Endothelial cell of hepatic sinusoid (primary cell): Measurements from ENCODE around the gene VPS45.

Source experiments
- in situ Hi-C: cut with HindIII; loops from 2 replicates; pipeline ENCODE4 v1.10.0; 2017; ENCODE audit warnings: low sequenced_read_pairs

Gene VPS45

DNA sequence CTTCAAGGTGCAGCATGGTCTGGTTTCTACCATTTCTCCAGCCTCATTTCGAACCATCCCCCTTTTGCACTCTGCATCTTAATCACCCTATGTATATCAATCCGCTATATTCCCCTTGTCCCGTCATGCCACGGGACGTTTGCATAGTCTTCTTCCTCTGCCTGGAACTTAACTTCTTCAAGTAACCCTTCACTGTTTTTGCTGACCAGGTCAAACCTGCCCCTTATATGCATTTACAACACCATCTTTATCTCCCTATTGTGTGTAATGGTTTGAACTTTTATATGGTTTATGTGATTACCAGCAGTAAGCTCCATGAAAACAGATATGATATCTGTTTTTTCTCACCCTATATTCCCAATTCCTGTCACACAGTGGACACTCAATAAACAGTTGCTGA lies 2.3 kb downstream of the VPS45 start:
- in situ Hi-C loops = loop anchor here (5.0 kb wide), 1 partner anchor 42 kb away; no protein-coding TSS in a partner anchor

DNA sequence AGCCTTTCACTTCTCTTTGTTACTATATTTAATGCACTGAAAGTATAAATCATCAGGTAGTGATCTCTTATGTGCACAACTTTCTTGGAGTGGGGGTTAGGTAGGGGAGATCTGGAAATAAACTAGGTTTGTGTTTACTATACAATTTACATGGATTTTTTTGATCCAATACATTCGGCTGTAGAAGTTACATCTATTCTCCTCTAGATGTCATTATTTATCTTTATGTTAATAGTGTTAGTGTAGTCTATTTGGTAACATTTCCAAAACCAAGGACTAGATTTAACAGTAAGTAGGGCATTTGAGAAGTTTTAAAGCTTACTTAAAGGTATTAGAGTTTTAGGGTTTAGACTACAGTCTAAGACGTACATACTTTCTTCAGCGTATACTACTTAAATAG lies 5.4 kb downstream of the VPS45 start:
- in situ Hi-C loops = no loop called here

GRCh38 chr1:150073516-150073915 lies 5.9 kb downstream of the VPS45 start:
- in situ Hi-C loops = no loop called here

DNA sequence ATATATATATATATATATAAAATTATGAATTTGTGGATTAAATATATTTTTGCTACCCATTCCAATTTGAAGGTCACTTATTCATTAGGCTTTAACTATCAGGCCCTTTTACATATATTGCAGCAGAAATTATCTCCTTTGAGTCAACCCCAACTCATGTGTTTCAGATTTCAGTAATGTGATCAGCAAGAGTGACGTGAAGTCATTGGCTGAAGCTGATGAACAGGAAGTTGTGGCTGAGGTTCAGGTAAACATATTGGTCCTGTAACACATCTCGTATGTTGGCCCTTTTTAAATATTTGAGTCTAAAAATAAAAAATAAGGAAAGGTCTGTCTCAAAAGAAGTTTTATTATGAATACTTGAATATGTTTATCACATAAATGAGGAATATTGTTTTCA lies 8.5 kb downstream of the VPS45 start:
- in situ Hi-C loops = no loop called here

GRCh38 chr1:150076985-150077384 lies 9.4 kb downstream of the VPS45 start:
- in situ Hi-C loops = no loop called here

DNA sequence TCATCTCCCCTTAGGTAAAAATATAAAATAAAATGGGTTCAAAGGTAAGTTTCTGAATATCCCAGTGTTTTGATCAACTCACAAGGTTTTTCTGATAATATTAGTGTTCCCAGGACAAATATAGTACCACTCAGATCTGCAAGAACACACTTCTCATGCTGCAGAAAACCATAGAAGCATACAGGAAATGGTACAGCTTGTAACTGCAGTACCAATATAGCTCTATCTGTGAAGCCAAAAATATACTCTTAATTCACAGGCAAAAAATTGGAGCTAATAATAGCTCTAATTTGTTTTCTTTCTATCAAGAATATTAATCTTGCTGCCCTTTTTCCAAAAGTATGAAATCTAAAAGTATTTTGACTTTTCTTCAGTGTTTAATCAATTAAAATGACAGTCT lies 13.2 kb downstream of the VPS45 start:
- in situ Hi-C loops = loop anchor here (5.0 kb wide), 2 partner anchors 48 to 62 kb away; no protein-coding TSS in a partner anchor

- in situ Hi-C loops = loop anchor here (5.0 kb wide), 2 partner anchors 50 to 60 kb away; no protein-coding TSS in a partner anchor
These were observed 14.9 kb downstream of the VPS45 start for GRCh38 chr1:150082494-150082893.

DNA sequence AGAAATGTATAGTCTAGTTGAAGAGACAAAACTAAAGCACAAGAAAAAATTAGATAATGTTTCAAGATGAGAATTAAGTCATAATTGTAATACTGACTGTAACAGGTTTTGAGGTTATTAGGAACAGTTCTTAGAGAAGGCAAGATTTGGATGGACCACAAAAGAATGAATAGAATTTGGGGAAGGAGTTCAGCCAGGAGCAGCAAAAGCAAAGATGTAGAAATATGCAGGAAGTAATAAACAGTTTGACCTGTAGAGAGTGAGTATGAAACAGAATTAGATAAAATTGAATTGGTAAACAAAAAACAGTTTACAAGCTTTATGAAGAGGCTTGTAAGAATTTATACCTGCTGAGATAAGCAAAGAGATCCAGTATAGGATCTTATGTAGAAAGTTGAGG lies 16.3 kb downstream of the VPS45 start:
- in situ Hi-C loops = loop anchor here (5.0 kb wide), 2 partner anchors 52 to 58 kb away; no protein-coding TSS in a partner anchor

DNA sequence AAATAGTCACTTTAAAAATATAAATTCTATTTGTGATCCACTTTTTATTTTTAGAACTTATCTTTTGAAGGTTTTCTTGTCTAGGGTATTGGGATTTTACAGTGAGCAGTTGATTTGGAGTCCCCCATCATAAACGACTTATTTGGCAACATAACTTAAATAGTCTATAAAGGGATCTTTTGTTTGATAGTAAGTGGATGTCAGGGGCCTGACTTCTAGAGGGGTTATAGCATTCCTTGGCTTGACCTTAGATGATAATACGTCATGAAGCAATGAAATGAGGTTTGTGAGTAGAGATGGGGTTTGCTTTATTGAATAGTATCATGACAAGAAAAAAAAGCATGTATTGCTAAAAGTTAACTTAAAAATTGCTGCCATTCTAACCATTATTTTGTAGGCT lies 17.8 kb downstream of the VPS45 start:
- in situ Hi-C loops = no loop called here

- in situ Hi-C loops = no loop called here
These were observed 19.8 kb downstream of the VPS45 start for GRCh38 chr1:150087415-150087814.

GRCh38 chr1:150089846-150090520 lies 22.4 kb downstream of the VPS45 start:
- in situ Hi-C loops = no loop called here

DNA sequence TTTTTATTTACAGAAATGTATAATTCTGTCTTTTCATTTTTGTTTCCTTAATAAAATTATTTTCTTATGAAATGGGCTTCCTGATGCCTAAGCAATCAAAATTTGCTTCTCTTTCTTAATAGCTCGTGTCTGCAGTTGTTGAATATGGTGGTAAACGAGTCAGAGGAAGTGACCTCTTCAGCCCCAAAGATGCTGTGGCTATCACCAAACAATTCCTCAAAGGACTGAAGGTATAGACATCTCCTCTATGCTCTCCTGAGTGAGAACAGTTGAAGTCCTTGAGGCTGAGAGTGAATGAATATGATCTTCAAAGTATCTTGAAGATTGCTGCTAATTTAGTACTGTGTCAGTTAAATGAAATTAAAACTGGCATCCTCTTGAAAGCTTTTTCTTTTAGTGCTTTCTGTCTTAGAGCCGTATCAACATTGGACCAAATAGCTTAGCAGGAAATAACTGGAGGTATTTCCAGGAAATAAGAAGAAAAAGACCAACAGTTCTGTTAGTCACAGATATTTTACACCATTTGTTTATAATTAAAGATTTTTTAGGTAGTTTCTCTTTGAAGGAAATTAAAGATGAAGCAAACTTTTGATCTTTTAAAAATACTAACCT lies 24.7 kb downstream of the VPS45 start:
- in situ Hi-C loops = no loop called here

DNA sequence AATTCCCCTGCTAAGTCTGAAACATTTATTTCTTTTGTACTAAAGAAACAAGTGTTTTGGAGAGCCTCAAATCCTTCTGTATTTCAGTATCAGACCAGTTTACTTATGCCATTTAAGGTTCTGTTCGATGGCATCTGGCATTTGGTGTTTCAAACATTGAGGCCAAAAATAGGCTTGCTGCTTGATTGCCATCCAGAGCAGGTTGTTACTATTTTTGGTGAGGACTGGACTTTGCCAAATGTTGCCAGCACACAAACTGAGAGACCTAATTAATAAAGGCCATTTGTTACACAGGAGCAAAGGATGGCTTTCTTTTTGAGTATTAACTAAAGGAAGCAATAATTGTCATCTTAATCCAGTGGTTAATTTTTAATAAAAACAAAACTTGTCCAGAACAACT lies 26.2 kb downstream of the VPS45 start:
- in situ Hi-C loops = no loop called here

- in situ Hi-C loops = no loop called here
These were observed 27.2 kb downstream of the VPS45 start for GRCh38 chr1:150094734-150095265.

- in situ Hi-C loops = no loop called here
These were observed 35.4 kb downstream of the VPS45 start for GRCh38 chr1:150102986-150103385.

- in situ Hi-C loops = no loop called here
These were observed 38.8 kb downstream of the VPS45 start for GRCh38 chr1:150106341-150106740.

DNA sequence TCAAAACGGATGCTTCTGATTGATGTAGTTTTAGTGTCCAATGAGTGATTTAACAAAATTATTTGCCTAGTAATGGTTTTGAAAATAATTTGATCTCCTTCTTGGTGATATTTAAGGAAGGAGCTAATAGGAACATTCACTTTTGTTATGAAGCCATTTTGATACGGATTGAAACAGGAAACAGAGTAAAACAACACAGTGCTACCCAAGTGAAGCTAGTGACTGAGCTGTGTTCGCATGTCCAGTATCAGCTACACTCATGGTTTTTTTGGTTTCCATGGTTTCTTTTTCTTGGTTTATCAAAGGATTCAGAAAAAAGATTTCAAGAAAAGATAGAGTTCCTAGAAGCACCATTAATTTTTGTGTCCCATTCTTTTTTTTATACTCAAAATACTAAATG lies 42.0 kb downstream of the VPS45 start:
- in situ Hi-C loops = no loop called here

DNA sequence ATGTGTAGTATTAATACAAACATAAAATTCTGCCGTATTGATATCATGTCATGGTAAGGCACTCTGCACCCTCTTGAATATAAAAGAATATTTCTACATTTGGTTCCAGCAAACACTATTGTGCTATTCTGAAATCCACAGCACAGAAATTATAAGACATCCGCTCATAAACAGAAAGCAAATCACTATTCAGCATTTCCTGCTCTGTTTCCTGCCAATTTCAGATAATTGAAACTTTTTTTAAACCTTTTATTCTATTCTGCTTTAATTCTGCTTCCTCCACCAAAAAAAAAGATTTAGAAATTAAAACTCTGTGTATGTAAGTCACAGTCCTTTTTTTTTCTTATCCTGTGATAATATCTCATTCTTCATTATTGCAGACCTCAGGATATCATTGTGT lies 42.5 kb downstream of the VPS45 start:
- in situ Hi-C loops = loop anchor here (5.0 kb wide), 1 partner anchor 43 kb away; the partner anchor contains the start of gene VPS45

GRCh38 chr1:150111670-150112069 lies 44.1 kb downstream of the VPS45 start:
- in situ Hi-C loops = loop anchor here (5.0 kb wide), 1 partner anchor 44 kb away; the partner anchor contains the start of gene VPS45

DNA sequence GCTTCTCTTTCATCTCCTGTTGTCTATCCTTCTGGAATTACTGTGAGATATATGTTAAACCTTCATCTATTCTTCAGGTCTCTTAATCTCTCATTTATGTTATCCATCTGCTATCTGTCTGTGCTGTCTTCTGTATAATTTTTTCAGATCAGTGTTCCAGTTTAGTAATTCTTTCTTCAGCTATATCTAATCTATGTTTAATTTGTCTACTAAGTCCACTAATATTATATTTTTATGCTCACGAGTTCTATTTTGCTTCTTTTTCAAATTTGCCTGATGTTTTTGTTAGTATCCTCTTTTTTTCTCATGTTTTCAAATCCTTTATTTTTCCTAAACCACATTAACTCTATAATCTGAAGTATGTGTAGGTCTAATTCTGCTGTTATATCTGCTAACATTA lies 47.5 kb downstream of the VPS45 start:
- in situ Hi-C loops = no loop called here

- in situ Hi-C loops = no loop called here
These were observed 51.1 kb downstream of the VPS45 start for GRCh38 chr1:150118716-150119115.

DNA sequence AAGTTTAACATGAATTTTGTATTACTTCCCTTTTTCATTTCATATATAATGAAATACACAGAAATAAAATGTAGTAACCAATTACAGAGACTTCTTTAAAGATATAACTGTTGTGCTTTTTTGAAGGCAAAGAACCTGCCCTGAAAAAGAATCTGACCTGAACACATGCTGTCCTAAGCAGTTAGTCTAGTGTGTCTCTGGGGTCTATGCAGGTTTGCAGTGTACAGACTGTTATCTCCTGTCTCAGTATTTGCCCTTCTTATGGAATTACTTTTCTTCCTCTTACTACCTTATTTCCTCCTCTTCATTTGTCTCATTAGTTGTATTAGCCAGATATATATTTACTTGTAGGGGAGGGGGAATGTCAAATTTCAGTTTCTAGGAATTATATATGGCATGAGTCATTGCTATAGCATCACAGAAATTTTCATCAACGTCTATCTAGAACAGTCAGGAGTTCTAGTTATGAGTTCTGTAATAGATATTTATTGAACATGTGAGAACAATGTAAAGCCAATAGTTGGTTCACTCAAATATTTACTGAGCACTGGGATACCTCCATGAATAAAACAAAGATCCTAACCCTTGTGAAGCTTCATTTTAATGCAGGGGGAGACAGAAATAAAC lies 53.8 kb downstream of the VPS45 start:
- in situ Hi-C loops = no loop called here
